ENCODE data around the gene CSRNP3.

- TF ChIP-seq POLR2A (IDR thresholded peaks at IDR 0.05) (no peak), POLR2AphosphoS5 (IDR thresholded peaks at IDR 0.05) (no peak), CTCF (IDR thresholded peaks at IDR 0.05 in 8 of 11, conservative IDR thresholded peaks at IDR 0.05 in 3 of 11) (no peak)
These were observed 41.8 kb upstream of the CSRNP3 start for GRCh38 chr2:165427686-165428085.

All from spleen (tissue), 7 donors.